HL-60/S4 treated with retinoic acid at 250 ng/mL for 4 days and 3 days (cell line): ENCODE results near the gene THEMIS.
"Not testable (repeated sequence)": the region's sequence is repeated elsewhere in the genome, so short reads cannot be mapped to it uniquely, and the experiment has no call there.

Experiments
- in situ Hi-C: fragments of 300-500 bp; cut with MboI; formaldehyde crosslinking; loops from 2 replicates; pipeline ENCODE4 v1.7.0; 2022; ENCODE audit warnings: low sequenced_read_pairs

THEMIS gene

DNA sequence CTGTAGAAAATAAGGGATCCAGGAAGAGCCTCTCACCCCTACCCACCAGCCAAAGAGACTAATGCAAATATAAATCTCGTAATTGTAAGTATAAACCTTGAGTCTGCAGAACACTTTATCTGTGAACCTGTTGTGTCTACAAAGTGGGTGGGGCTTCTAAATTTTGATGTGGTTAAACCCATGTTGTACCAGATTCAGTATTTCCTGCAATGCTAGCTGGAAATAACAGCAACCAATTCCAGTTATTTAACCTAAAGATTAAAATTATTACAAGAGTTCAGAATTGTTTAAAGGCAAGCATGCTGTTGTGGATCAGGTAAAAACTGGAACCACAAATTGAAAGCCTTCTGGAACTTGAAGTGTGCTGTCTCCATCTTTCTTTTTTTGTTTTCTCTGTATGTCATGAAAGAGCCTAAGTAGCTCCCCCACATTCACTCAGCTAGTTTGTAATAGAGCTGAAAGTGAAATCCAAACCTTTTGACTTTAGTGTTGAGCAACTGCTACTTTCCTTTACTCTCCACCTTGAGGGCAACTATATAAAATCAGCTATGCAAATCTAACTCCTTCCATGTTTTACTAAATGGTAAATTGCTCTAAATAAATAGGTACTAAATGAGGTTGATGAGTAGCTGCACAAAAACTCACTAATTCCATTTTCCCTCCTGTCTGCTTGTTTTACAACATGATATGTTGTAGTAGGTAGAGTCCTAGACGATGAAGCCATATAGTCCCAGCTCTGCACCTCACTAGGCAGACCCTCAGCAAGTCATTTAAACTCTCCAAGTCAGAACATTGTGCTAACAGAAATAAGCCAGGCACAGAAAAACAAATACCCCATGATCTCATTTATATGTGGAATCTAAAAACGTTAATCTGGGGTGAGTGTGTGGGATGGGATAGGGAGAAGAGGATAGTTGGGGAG lies 17.9 kb upstream of the THEMIS start:
- in situ Hi-C loops, result no loop called here

GRCh38 chr6:127917766-127918165 lies 16.9 kb upstream of the THEMIS start:
- in situ Hi-C loops, result no loop called here

DNA sequence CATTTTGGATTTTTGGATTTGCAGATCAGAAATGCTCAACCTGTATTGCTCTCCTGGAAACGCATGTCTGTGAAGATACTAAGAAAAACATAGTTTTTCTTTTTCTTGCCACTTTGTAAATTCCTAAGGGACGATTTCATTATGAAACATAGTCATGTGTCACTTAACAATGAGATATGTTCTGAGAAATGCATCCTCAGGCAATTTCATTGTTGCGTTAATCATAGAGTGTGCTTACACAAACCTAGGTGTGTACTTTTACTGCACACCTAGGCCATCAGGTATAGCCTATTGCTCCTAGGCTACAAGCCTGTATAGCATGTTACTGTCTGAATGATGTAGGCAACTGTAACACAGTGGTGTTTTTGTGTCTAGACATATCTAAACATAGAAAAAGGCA lies 13.4 kb upstream of the THEMIS start:
- in situ Hi-C loops, result no loop called here

GRCh38 chr6:127912914-127913313 lies 12.1 kb upstream of the THEMIS start:
- in situ Hi-C loops, result no loop called here

- in situ Hi-C loops, result no loop called here
These were observed 7.2 kb upstream of the THEMIS start for GRCh38 chr6:127907960-127908640.

DNA sequence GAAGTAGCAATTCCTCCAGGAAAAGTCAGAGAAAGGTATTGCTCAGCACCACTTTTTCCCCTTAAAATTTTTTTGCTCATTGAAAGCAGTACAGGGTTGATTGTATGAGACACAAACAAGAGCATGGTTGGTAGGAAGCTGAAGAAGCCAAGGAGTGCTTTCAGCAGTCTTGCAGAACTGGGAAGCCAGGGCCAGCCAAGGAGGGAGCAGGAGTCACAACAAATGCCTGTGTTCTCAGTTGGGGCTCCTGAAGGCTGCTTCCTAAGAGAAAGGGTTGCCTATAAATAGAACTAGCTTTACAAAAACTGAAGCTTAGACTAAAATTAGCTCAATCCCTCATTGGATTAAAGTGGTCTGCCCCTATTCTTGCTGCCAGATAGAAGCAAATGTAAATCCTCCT lies 3.3 kb upstream of the THEMIS start:
- in situ Hi-C loops, result no loop called here

- in situ Hi-C loops, result no loop called here
These were observed 2.1 kb upstream of the THEMIS start for GRCh38 chr6:127902933-127903332.

- in situ Hi-C loops, result no loop called here
These were observed 3.4 kb downstream of the THEMIS start for GRCh38 chr6:127897484-127897883.

- in situ Hi-C loops, result no loop called here
These were observed 6.8 kb downstream of the THEMIS start for GRCh38 chr6:127894051-127894450.

GRCh38 chr6:127893541-127893940 lies 7.3 kb downstream of the THEMIS start:
- in situ Hi-C loops, result no loop called here

- in situ Hi-C loops, result no loop called here
These were observed 9.0 kb downstream of the THEMIS start for GRCh38 chr6:127891731-127892326.

DNA sequence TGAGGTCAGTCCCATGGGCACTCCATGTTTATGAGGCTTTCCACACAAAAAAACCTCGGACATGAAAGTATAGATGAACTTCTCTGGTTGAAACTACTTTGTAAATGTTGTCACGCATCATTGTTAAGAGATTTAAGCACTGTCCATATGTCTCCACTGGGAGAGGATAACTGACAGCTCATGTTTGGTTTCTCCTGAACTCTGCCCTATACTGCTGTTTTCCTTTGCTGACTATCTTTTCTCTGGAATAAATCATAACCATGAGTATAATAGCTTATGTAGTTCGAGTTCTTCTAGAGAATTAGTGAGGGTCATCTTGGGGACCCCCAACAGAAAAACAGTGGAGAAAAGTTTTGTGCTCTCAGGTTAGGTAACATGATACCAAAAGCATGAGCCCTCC lies 14.3 kb downstream of the THEMIS start:
- in situ Hi-C loops, result no loop called here

DNA sequence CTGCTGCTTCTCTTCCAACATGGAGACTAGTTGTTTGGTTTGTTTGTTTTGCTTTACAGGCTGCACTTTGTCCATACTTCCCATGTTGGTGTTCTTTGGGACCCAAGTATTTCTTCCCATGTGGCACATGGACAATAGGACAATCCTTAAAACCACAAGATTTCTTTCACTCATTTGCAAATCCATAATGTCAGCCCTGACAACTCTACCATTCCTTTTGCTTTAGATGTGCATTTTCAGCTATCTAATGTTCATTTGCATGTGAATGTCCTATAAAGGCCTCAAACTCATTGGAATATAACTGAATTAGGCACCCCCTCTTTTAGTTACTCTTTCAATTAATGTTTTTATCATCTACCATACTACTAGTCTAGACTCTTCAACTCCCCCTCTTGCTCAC lies 16.7 kb downstream of the THEMIS start:
- in situ Hi-C loops, result no loop called here

DNA sequence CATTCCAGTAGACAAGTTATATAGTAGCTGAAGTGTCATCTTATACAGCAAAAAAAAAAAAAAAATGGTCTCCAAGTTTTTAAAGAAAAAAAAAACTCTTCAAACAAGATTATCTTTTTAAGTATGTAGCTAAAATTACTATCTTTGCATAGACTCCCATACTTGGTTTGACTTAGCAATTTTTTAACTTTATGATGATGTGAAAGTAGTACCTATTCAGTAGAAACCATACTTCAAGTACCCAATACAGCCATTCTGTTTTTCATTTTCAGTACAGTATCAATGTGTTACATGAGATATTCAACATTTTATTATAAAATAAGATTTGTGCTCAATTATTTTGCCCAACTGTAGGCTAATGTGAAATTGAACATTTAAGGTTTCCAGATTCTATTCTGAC lies 18.9 kb downstream of the THEMIS start:
- in situ Hi-C loops, result not testable (repeated sequence)

- in situ Hi-C loops, result no loop called here
These were observed 20.4 kb downstream of the THEMIS start for GRCh38 chr6:127880429-127880828.

DNA sequence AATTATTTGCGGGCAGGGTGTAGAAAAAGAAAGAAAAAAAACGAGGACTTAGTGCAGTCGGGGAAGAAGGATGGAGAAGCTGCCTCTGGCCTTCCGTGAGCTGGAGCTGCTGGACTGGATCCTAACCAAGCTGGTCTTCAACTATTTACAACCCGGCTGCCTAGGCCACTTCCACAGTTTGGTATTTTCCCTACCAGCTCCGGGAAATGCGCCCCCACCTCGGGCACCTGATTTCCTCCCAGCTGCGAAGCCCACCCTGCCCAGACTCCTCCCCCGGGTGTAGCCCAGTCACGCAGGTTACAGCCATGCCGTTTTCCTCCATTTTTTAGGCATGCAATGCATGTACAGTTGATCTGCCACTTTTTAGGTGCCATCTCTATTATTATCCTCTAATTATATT lies 21.2 kb downstream of the THEMIS start:
- in situ Hi-C loops, result no loop called here

- in situ Hi-C loops, result no loop called here
These were observed 22.7 kb downstream of the THEMIS start for GRCh38 chr6:127878115-127878514.

- in situ Hi-C loops, result no loop called here
These were observed 23.6 kb downstream of the THEMIS start for GRCh38 chr6:127877231-127877630.

- in situ Hi-C loops, result no loop called here
These were observed 31.0 kb downstream of the THEMIS start for GRCh38 chr6:127869772-127870404.

GRCh38 chr6:127869183-127869582 lies 31.7 kb downstream of the THEMIS start:
- in situ Hi-C loops, result no loop called here

GRCh38 chr6:127868338-127868737 lies 32.5 kb downstream of the THEMIS start:
- in situ Hi-C loops, result no loop called here
